Cardiac fibroblast (primary cell): ENCODE data around the gene RIBC1.
"Not testable (repeated sequence)": the region's sequence is repeated elsewhere in the genome, so short reads cannot be mapped to it uniquely, and the experiment has no call there.

Source experiments
- DNase-seq, 2 donors: peaks; one replicate each; pipeline versions ENCODE4 v3.0.0 to v3.0.0-alpha.2; 2010; ENCODE audit warnings: low read depth in 2 of 2
- H3K4me3 ChIP-seq, 2 donors: replicated peaks in 1 of 2; 1 replicate in 1 of 2; 2 replicates in 1 of 2; pipeline ENCODE4 v1.5.1; 2011; ENCODE audit warnings: low read depth in 2 of 2, low read length in 2 of 2, mild to moderate bottlenecking in 2 of 2, moderate library complexity in 1 of 2
- TF ChIP-seq, protein P1 (sequence below): IDR thresholded peaks from one replicate; pipeline ENCODE4 v1.5.1; 2011; ENCODE audit warnings: low read depth, mild to moderate bottlenecking, low read length, inconsistent platforms

RIBC1 gene

DNA sequence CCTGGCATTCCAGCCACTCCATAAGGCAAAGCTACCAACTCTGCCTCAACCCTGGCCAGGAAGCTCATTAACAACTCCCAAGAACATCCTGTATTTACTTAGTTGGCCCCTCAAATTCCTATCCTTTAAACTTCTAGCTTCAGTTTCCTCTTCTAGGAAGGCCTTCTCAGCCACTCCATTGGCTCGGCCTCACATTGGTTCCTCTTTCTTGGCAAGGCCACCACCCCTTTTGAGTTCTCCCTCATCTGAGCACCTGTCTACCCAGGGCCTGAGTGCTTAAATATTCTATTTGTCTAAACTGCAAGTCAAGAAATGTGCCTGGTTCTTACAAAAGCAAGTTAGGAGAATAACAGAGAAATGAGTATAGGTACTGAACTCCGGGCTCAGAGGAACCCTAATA lies 10.2 kb upstream of the RIBC1 start:
- no peak overlapping the region for H3K4me3 ChIP-seq
- no peak for DNase-seq
- TF ChIP-seq, protein P1, sequence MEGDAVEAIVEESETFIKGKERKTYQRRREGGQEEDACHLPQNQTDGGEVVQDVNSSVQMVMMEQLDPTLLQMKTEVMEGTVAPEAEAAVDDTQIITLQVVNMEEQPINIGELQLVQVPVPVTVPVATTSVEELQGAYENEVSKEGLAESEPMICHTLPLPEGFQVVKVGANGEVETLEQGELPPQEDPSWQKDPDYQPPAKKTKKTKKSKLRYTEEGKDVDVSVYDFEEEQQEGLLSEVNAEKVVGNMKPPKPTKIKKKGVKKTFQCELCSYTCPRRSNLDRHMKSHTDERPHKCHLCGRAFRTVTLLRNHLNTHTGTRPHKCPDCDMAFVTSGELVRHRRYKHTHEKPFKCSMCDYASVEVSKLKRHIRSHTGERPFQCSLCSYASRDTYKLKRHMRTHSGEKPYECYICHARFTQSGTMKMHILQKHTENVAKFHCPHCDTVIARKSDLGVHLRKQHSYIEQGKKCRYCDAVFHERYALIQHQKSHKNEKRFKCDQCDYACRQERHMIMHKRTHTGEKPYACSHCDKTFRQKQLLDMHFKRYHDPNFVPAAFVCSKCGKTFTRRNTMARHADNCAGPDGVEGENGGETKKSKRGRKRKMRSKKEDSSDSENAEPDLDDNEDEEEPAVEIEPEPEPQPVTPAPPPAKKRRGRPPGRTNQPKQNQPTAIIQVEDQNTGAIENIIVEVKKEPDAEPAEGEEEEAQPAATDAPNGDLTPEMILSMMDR = no peak

DNA sequence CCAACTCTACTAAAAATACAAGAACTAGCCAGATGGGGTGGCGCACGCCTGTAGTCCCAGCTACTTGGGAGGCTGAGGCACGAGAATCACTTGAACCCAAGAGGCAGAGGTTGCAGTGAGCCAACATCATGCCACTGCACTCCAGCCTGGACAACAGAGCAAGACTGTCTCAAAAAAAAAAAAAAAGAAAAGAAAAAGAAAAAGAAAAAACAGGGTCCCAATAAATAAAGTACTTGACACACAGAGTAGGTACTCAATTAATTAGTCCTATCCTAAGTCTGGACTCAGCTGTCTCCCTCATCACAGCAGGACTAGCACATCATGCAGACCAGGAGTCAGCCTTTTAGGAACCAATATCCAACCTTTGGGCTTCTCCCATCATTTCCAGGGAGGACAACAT lies 2.3 kb upstream of the RIBC1 start:
- DNase-seq, H3K4me3 ChIP-seq: not testable (repeated sequence)

DNA sequence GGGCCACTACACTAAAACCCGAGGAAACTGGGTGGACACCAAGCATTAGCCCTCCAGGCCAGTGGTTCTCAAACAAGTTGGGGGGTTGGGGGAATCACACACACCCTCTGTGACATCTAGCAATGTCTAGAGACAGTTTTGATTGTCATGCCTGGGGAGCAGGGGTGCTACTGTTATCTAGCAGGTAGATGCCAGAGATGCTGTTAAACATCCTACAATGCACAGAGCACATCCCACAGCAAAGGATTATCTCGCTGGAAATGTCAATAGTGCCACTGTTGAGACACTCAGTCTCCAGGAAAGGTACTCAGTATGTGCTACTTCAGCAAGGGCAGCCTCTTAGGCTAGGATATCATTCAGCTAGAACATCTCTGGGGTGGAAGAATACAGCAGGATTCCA lies 1.5 kb upstream of the RIBC1 start:
- peak overlapping the region; percentile 64 to 70 for H3K4me3 ChIP-seq
- TF ChIP-seq, protein P1 = no peak
- no peak for DNase-seq

DNA sequence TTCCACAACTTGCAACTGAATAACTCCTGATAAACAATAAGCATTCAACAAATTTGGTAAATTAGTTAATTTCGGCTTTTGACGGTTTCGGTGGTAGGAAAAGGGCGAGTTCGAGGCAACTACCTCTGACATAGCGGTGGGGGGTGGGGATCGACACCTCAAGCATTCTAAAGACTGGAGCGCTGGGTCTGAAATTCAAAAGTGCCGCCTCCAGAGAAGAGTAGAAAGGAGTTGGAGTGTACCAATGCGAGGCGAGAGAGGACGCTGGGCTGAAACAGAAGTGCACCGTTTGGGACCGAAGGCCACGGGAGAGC lies 944 bp upstream of the RIBC1 start:
- no peak for DNase-seq
- TF ChIP-seq, protein P1 = no peak
- peak overlapping the region; percentile 64 to 70 for H3K4me3 ChIP-seq

DNA sequence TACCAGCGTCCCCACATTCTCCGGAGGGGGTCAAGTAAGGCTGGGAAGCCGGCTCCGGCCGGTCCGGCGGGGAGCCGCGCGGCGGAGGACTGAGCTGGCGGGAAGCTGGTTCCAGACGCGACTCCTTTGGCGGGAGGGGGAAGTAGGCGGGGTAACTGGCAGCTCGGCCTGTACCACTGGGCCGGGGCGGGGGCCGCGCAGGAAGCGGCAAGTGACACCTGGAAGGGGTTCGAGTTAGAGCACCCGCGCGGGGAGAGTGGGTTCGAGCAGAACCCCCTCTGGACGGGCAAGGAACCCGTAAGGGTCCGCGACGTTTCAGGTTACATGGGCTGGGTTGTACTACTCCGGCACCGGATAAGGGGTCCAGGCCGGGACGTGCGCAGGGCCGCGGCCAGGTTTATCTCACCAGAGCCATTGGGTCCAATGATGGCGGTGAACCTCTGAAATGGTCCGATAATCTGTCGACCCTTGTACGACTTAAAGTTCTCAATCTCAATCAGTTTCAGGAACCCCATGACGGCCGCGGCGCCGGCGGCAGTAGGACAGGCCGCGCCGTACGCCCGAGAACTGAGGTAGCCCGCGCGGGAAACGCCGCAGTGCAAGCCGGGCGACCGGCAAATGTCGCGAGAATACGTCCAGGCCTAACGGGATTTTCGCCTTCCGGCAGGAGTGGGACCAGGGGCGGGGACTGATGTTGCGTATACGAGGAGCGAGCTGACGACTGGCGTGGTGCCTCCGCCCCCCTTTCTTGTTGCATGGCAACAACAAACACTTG lies 400 bp upstream of the RIBC1 start, which contains the start of gene SMC1A:
Gene SMC1A (minus strand): TSS at position 569 of the 775 bp plus-strand sequence. CDS start 54 bp downstream, at position 515.
- TF ChIP-seq, protein P1 = no peak
- H3K4me3 ChIP-seq = peak within 1 kb of the TSS; percentile 64 to 70
- peak; percentile 96 to 98 for DNase-seq

DNA sequence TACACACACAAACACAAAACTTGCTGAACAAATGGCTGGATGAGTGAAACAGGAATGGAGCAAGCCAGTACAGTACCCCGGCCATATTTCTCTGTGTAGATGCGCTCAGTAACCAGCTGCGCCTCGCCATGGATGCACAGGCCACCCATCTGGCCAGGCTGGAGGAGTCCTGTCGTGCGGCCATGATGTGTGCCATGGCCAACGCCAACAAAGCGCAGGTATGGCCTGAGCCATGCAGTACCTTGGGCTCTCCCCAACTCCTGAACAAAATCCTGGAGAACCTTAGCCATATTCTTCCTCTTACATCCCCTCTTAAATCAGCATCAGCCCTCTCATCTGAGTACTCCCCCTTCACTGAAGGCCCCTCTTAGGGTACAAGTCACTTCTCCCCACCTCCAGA lies 7.1 kb downstream of the RIBC1 start:
- TF ChIP-seq, protein P1 = no peak

DNA sequence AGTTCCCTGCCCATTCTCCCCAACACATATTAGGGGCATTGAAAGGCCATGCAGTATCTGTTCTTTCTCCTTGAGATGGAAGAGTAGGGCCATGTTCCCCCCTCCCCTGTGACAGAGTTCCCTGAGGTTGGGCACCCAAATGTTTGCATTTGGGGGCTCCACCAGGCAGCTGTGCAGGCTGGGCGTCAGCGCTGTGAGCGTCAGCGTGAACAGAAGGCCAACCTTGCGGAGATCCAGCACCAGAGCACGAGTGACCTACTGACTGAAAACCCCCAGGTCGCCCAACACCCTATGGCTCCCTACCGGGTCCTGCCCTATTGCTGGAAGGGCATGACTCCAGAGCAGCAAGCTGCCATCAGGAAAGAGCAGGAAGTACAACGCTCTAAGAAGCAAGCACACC lies 7.6 kb downstream of the RIBC1 start:
- DNase-seq = no peak
- TF ChIP-seq, protein P1 = no peak
- H3K4me3 ChIP-seq = no peak overlapping the region

More for the DNA sequence above, 7.1 kb downstream of the RIBC1 start:
- no peak overlapping the region for H3K4me3 ChIP-seq
- DNase-seq = no peak
